Measurements from ENCODE around the gene HRH1.
A peak's percentile ranks its signal among the peaks of the same experiment; 100 is the strongest.

HRH1 gene

DNA sequence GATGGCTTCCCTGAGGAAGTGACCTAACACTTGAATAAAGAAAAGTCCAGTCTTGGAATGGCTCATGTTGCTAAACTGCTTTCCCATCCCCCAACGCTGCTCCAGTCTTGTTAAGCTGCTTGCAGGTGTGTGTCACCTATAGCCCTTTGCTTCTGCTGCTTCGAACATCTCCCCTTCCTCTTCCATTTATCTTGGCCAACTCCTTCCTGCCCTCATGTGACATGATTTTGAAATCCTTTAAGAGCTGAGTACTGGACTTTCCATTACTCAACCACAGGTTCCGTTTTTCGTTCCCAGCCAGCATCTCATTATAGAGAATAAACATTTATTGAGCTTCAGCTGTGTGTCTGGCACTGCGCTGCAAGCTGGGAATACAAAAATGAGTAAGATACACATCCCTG is 119.6 kb downstream of the HRH1 start:
- Mint-ChIP-seq H3K4me1 (ENCODE audit: low read depth) (peaks cover 62% of the 10 kb centered on the region), H3K9me3 (peaks cover 5% of the 10 kb centered on the region), H3K27me3 (no peaks in the 10 kb centered on the region), H3K4me3 (peak overlapping the region; percentile 93), H3K27ac (peak overlapping the region; percentile 97), H3K36me3 (ENCODE audit: low read depth) (peaks cover 65% of the 10 kb centered on the region)
- no peak for DNase-seq

DNA sequence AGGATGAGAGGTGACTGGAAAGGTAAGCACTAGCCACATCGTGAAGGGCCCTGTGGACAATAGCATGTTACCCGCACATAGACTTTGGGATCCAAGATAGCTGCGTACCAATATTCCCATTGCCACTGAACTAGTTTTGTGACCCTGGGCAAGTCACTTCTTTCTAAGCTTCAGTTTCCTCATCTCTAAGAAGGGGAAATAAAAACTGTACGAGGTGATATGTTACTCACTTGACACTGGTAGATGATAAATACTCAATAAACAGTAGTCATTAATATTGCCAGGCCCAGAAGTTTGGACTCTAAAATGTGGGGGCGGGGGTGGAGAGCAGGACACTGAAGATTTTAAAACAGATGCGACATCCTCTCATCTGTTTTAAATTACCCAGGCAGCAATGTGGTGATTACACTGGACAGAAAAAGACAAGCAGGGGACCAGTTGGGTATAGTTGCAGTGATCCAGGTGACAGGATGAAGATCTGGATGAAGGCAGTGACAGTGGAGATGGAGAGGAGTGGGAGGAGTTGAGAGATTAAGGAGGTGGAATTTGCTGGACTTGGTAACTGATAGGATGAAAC is 120.4 kb downstream of the HRH1 start:
- Mint-ChIP-seq H3K4me1 (ENCODE audit: low read depth) (peaks cover 68% of the 10 kb centered on the region), H3K36me3 (ENCODE audit: low read depth) (peaks cover 71% of the 10 kb centered on the region), H3K27me3 (no peaks in the 10 kb centered on the region), H3K4me3 (peak overlapping the region; percentile 93), H3K9me3 (peaks cover 5% of the 10 kb centered on the region), H3K27ac (peak overlapping the region; percentile 97)
- DNase-seq = no peak

DNA sequence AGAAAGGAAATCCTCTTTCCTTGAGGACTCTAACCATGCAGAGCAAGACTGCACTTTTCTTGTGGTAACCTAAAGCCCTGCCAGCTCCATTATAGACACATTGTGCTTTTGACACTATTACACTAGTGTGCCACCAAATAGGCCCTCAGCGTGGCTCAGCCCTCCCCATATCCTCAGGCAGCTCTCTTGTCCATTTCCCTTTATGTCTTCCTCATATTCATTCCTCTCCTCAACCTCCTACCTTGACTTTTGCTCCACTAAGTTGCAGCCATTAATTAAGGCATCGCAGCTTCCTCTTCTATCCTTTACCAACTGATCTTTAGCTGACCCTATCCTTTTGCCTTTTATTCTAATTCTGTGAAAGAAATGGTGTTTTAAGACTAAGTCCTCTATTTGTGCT is 121.6 kb downstream of the HRH1 start:
- peaks cover 5% of the 10 kb centered on the region for H3K9me3 Mint-ChIP-seq
- peaks cover 83% of the 10 kb centered on the region for H3K36me3 Mint-ChIP-seq (ENCODE audit: low read depth)
- peaks cover 77% of the 10 kb centered on the region for H3K4me1 Mint-ChIP-seq (ENCODE audit: low read depth)
- no peak overlapping the region for H3K4me3 Mint-ChIP-seq
- DNase-seq = no peak
- H3K27ac Mint-ChIP-seq = peak overlapping the region; percentile 42
- H3K27me3 Mint-ChIP-seq = no peaks in the 10 kb centered on the region

DNA sequence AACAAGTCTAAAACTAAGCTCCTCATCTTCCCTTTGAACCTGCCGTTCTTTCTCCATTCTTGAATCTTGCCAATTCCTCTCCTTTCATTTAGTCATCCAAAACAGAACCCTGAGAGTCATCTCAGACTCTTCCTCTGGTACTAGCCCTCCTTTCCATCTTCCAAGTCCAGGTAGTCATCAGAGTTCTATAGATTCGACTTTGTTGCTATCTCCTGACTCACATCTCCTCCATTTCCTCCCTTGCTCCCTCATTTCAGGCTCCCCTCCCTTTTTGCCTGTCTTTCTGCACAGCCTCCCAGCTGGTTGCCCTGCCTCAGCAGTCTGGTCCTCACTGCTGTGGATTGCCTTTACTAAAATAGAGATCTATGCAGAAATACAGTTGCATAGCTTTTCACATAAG is 122.6 kb downstream of the HRH1 start:
- H3K4me1 Mint-ChIP-seq (ENCODE audit: low read depth) = peaks cover 78% of the 10 kb centered on the region

DNA sequence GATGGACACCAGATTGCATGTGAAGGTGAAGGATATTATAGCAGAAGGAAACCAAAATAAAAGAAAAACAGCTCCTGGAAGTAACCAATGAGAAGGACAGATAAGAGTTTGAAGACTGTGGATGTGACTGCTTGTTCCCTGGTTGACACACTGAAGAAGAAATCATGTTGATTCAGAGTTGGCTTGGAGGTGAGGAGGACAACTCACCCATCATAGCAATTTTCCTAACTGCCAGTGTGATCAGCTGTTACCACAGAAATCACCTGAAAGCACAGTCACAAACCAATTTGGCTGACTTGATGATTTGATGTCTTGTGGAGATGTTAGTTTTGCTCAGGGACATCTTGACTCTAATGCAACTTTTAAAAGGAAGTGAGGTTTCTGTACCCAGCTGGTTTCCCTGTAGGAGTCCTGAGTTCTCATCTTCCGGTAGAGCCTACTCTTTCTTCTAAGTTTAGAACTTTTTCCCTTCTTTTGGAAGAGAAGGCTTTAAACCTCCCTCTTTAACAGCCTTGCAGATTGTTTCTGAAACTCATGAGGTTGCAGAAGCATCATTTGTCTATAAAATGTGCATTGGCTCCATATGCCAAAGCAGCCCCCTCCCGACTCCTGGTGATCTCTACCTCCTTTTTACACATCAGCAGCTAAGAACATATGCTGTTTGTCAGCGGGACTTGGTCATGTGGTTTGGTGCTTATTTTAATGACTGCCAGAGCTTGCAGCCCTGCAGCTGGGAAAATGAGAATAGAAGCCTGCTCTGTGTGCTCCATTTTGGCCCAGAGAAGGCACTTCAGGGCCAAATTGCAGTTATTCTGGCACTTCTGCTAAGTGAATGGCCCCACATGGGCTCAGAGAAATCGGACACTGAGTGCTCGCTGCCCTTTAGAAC is 128.2 kb downstream of the HRH1 start:
- Mint-ChIP-seq H3K27me3 (no peaks in the 10 kb centered on the region), H3K9me3 (no peaks in the 10 kb centered on the region), H3K4me1 (ENCODE audit: low read depth) (peaks cover 58% of the 10 kb centered on the region), H3K36me3 (ENCODE audit: low read depth) (peaks cover 86% of the 10 kb centered on the region), H3K4me3 (no peak overlapping the region), H3K27ac (peak overlapping the region; percentile 48)
- DNase-seq = no peak

More for the DNA sequence above, 122.6 kb downstream of the HRH1 start:
- no peak for DNase-seq
- no peaks in the 10 kb centered on the region for H3K27me3 Mint-ChIP-seq
- peaks cover 5% of the 10 kb centered on the region for H3K9me3 Mint-ChIP-seq
- peak overlapping the region; percentile 42 for H3K27ac Mint-ChIP-seq
- no peak overlapping the region for H3K4me3 Mint-ChIP-seq
- H3K36me3 Mint-ChIP-seq (ENCODE audit: low read depth) = peaks cover 93% of the 10 kb centered on the region

DNA sequence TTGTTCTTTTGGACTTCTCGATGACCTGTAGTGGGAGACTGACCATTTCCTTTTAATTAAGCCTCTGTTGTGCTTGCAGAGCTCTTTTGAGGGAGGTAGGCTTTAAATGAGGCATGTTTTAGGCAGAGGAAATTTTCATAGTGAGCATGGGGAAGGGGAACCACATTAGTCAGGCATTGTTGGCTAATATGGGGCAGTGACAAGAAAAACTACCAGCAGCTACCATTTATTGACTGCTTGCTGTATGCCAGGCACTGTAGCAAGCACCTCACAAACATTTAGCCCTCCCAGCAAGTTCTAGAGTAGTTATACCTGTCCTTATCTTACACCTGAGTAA is 128.8 kb downstream of the HRH1 start:
- H3K27me3 Mint-ChIP-seq = no peaks in the 10 kb centered on the region
- peaks cover 84% of the 10 kb centered on the region for H3K36me3 Mint-ChIP-seq (ENCODE audit: low read depth)
- no peak overlapping the region for H3K4me3 Mint-ChIP-seq
- DNase-seq = no peak
- H3K4me1 Mint-ChIP-seq (ENCODE audit: low read depth) = peaks cover 60% of the 10 kb centered on the region
- no peaks in the 10 kb centered on the region for H3K9me3 Mint-ChIP-seq
- H3K27ac Mint-ChIP-seq = no peak overlapping the region

DNA sequence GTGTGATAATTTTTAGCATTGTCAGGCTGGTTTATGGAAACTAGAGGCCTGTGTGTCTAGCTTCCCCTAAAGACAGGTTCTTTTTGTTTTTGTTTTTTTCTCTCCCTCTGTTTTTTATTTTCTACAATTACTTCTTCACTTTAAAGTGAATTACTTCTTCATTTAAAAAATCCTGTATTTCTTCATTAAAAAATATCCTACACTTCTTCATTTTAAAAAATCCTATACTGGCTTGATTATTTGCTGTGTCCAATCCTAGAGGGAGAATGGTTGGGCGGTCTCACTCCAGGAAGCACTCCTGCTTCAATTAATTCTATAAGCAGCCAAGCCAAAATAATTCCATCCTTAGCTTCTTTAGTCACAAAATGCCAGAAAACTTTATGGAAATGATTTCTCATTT is 129.7 kb downstream of the HRH1 start:
- Mint-ChIP-seq H3K27me3 (no peaks in the 10 kb centered on the region), H3K4me1 (ENCODE audit: low read depth) (peaks cover 59% of the 10 kb centered on the region), H3K9me3 (no peaks in the 10 kb centered on the region), H3K36me3 (ENCODE audit: low read depth) (peaks cover 81% of the 10 kb centered on the region), H3K27ac (no peak overlapping the region), H3K4me3 (no peak overlapping the region)
- DNase-seq = no peak

DNA sequence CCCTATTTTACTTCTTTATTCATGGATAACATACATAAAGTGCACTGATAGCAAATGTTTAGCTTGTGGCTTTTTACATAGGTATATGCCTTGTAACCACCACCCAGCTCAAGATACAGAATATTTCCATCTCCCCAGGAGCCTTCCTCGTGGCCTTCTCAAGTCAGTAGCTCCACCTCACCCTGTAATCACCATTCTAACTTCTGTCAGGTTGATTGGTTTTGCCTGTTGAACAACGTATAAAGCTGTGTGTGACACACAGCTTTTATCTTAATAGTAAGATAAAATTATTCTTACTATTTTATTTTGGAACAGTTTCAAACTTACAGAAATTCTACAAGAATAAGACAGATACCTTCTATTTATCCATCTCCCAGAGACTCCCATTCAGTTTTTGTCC is 131.2 kb downstream of the HRH1 start:
- no peak overlapping the region for H3K4me3 Mint-ChIP-seq
- H3K9me3 Mint-ChIP-seq = no peaks in the 10 kb centered on the region
- no peak overlapping the region for H3K27ac Mint-ChIP-seq
- no peaks in the 10 kb centered on the region for H3K27me3 Mint-ChIP-seq
- peaks cover 83% of the 10 kb centered on the region for H3K36me3 Mint-ChIP-seq (ENCODE audit: low read depth)
- peaks cover 63% of the 10 kb centered on the region for H3K4me1 Mint-ChIP-seq (ENCODE audit: low read depth)
- DNase-seq = no peak

DNA sequence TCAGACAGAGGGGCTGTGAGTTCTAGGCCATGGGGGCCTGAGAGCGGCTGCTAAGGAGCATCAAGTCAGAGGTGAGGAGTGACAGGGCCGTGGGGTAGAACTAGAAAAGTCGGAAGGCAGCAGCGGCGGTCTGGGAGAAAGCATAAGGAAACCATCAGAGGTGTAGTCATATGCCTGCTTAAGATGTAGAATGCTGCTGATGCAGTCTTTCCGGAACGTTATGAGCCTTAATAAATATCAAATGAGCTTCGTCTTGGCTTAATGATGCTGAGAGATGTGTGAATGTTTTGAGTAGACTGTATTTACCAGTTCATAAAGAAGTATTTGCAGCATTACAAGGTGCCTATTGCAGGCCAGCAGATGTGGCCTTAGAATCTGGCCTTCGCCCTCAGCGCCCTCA is 133.1 kb downstream of the HRH1 start:
- peaks cover 64% of the 10 kb centered on the region for H3K4me1 Mint-ChIP-seq (ENCODE audit: low read depth)
- H3K27ac Mint-ChIP-seq = peak overlapping the region; percentile 94
- H3K36me3 Mint-ChIP-seq (ENCODE audit: low read depth) = peaks cover 78% of the 10 kb centered on the region
- no peaks in the 10 kb centered on the region for H3K27me3 Mint-ChIP-seq
- no peaks in the 10 kb centered on the region for H3K9me3 Mint-ChIP-seq
- no peak for DNase-seq
- H3K4me3 Mint-ChIP-seq = no peak overlapping the region

DNA sequence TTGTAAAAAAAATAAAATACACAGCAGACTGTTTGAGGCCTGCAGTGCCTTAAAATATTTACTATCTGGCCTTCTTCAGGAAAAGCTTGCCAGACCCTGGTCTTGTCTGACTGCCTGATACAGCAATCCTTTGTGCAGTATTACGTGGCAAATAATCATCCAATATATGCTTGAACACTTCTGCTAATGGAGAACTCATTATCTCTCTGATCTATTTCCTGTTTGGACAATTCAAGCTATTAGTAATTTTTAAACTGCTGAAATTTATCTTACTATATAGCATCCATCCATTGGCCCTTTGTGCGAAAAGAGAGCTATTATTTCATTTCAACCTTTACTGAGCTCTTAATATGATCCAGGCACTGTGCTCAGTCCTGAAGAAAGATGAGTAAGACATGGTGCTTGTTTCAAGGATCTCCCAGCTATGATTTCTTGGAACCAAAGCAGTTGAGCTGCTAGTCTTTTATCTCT is 133.8 kb downstream of the HRH1 start:
- no peaks in the 10 kb centered on the region for H3K27me3 Mint-ChIP-seq
- H3K36me3 Mint-ChIP-seq (ENCODE audit: low read depth) = peaks cover 76% of the 10 kb centered on the region
- H3K4me1 Mint-ChIP-seq (ENCODE audit: low read depth) = peaks cover 62% of the 10 kb centered on the region
- peak overlapping the region; percentile 94 for H3K27ac Mint-ChIP-seq
- H3K4me3 Mint-ChIP-seq = no peak overlapping the region
- no peak for DNase-seq
- H3K9me3 Mint-ChIP-seq = no peaks in the 10 kb centered on the region

DNA sequence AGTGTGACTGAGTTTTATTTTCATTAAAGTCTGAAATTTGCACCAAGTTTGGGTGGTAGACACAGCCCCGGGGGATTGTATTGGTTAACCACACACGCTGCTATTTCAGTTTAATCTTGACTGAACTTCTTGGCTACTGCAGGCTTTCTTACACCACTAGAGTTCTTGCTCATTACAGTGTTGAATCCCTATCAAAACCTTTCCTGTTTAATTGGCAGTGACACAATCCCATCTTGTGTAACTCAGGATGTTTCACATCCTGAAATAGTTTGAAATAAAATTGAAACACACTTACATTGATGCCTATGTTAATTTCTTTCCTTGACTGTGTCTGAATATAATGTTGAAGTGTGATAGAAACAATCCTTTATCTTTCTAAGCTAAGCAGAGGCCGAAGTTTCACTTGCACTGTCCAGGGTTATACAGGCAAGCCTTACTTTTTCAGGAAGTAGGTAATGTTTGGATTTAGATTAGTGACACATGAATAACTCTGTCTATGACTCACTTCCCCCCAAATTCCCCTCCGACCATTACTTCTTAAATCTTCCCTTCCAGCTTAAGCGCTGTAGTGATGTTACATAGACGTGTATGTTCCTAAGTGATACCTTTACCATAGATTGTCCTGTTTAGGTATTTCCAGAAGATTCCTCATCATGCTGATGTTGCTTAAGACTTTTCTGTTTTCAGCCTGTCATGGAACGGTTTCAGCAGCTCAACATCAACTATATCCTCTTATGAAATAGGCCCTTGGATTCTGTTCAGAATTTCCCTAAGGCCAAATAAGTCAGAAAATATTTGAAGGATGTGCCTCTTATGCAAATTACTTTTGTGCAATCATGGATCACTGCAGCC is 134.7 kb downstream of the HRH1 start:
- peak overlapping the region; percentile 94 for H3K27ac Mint-ChIP-seq
- H3K4me3 Mint-ChIP-seq = peak overlapping the region; percentile 36
- no peaks in the 10 kb centered on the region for H3K9me3 Mint-ChIP-seq
- peaks cover 61% of the 10 kb centered on the region for H3K4me1 Mint-ChIP-seq (ENCODE audit: low read depth)
- H3K36me3 Mint-ChIP-seq (ENCODE audit: low read depth) = peaks cover 71% of the 10 kb centered on the region
- H3K27me3 Mint-ChIP-seq = no peaks in the 10 kb centered on the region
- DNase-seq = no peak

DNA sequence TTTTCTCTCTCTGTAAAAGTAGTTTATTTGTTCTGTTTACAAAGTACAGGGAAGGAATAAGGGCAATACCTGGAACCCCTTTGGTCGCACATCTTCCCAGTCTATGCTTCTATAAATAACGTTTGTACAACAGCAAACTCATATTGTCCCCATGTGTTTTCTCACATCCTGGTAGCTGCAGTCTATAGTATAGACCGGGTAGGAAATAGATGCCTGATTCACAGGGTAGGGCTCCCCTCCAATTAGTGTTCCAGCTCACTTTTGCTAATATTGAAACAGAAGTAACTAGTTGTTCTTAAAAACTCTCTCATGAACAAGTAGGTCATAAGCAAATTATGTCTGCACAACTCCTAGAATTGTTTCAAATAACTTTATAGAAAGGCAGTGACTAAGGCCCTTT is 135.6 kb downstream of the HRH1 start:
- no peaks in the 10 kb centered on the region for H3K27me3 Mint-ChIP-seq
- peaks cover 61% of the 10 kb centered on the region for H3K4me1 Mint-ChIP-seq (ENCODE audit: low read depth)
- no peaks in the 10 kb centered on the region for H3K9me3 Mint-ChIP-seq
- peaks cover 71% of the 10 kb centered on the region for H3K36me3 Mint-ChIP-seq (ENCODE audit: low read depth)
- H3K27ac Mint-ChIP-seq = peak overlapping the region; percentile 94
- peak overlapping the region; percentile 36 for H3K4me3 Mint-ChIP-seq
- DNase-seq = no peak

DNA sequence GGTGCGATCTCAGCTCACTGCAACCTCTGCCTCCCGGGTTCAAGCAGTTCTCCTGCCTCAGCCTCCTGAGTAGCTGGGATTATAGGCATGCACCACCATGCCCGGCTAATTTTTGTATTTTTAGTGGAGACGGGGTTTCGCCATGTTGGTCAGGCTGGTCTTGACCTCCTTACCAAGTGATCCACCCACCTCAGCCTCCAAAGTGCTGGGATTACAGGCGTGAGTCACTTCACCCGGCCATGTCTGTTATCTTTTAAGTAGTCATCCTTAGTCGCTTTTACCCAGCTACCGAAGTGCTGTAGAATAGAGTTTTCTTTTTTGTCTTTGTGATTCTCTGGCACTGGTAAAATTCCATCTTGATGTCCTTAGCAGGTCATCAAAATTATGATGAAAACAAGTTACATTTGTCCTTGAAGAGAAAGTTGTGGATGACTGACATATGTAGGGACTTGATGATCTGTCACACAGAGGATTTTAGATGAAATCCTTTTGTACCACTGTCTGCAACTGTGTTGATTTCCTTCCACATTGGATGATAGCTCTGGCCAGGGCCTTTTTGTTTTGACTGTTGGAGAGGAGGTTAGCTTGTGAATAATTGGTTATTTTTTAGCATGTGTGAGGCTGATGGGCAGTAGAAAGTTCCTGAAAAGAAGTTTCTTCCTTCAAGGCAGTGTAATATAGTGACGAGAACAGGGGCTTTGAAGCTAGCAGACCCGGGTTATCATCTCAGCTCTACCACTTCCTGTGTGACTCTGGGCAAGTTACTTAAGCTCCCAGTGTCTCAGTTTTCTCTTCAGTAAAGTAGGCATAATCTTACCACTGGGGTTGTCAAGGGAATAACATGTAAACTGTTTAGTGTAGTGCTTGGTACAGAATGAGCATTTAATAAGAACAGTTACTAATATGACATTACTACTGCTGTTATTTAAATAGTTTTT is 136.7 kb downstream of the HRH1 start:
- H3K27ac Mint-ChIP-seq = peak overlapping the region; percentile 94
- H3K27me3 Mint-ChIP-seq = no peaks in the 10 kb centered on the region
- no peaks in the 10 kb centered on the region for H3K9me3 Mint-ChIP-seq
- peaks cover 62% of the 10 kb centered on the region for H3K4me1 Mint-ChIP-seq (ENCODE audit: low read depth)
- DNase-seq = no peak
- peak overlapping the region; percentile 34 for H3K4me3 Mint-ChIP-seq
- peaks cover 69% of the 10 kb centered on the region for H3K36me3 Mint-ChIP-seq (ENCODE audit: low read depth)

DNA sequence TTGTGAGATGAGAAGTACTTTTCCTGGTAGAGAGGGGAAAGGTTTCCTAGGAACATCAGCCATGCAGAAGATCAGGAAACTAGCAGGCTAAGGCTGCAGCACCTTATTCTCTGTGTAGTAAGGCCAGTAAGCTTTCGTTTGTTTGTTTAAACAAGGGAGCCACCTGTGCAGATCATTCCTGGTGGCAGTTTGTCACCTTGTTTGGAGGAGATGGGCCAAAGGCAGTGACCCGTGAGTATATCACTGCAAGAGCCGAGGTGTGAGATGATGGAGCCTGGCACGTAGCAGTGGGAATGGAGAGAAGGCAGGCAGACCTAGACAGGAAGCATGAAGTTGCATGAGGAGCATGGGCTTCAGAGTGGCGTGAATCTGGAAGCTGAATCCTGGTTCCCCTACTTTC is 137.5 kb downstream of the HRH1 start:
- H3K9me3 Mint-ChIP-seq = no peaks in the 10 kb centered on the region
- H3K4me1 Mint-ChIP-seq (ENCODE audit: low read depth) = peaks cover 65% of the 10 kb centered on the region
- H3K36me3 Mint-ChIP-seq (ENCODE audit: low read depth) = peaks cover 73% of the 10 kb centered on the region
- no peaks in the 10 kb centered on the region for H3K27me3 Mint-ChIP-seq
- no peak for DNase-seq
- peak overlapping the region; percentile 34 for H3K4me3 Mint-ChIP-seq
- peak overlapping the region; percentile 94 for H3K27ac Mint-ChIP-seq

Data from activated T-cell treated with anti-CD3 and anti-CD28 coated beads, Interleukin-2, amount 50 U/mL, for 24 hours (primary cell).